CD4-positive, alpha-beta T cell treated with Interleukin-10 for 1 hour (primary cell): Measurements from ENCODE around the gene CACNA2D1.

ENCODE experiments used
- DNase-seq: peaks from one replicate; pipeline ENCODE4 v3.0.0-alpha.2; 2020

Gene CACNA2D1

DNA sequence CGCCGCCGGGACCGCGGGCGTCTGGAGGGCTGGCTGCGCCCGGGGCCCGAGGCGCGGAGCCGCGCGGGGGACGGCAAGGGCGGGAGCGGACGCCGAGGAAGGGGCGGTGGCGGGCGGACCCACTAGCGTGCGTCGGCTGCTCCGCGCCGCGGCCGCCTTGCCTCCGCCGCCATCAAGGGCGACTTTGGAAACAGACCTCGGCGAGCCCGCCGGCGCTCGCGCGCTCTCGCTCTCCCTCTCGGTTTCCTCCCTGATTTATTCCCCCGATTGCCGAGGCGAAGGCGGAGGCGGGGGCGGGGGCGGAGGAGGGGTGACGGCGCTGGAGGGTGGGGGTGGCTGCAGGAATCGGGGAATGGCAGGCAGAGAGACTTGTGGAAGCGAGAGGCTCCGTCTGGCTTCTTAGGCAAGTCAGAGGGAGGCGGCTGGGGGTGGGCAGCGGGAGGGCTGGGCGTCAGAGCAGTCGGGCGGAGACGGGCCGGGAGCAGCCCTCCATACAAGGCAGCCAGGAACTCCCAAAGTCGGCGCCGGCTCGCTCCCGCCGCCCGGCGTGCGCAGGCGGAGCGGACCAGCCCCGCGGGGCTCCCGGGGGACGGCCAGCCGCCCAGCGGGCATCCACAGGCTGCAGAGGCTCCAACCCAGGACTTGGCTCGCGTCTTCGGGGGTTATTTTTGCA lies at the start of gene CACNA2D1:
Gene CACNA2D1, minus strand, starts transcription at position 231 of the 673 bp plus-strand sequence.
- DNase-seq: no peak

- no peak for DNase-seq
Measured at GRCh38 chr7:82481499-82482097, 38.0 kb upstream of the CACNA2D1 start.

DNA sequence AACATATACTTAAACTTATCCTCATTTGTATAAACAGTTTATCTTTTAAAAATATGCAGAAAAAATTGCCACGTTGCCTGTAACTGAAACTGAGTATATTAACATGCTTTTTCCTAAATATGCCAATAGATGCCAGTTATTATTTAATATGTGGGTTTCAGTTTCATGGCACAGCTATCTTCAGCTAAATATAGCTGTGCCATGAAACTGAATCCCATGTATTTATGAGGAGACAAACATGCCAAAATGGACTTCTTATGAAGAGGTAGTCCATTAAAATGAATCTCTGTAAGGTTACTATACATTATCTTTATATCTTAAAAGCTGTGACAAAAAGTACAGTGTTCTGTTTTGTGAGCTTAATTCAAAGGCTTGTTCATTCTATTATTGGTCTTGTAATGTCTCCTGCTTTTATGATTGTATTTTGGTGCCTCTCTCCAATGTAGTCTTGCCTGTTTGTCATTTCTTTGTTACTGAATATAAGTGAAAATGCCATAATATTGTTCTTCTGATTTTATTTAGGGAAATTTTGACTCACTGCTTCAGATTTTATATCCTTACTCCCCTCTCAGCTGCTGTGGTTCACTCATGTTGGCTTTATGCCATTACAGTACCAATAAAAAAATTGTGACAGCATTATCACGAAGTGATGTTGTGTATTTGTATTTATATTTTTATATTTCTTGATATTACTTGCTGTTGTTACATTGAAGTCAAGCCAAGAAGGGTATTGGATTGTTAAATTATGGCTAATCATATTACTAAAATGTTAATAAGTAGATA lies 34.3 kb upstream of the CACNA2D1 start:
- no peak for DNase-seq

DNA sequence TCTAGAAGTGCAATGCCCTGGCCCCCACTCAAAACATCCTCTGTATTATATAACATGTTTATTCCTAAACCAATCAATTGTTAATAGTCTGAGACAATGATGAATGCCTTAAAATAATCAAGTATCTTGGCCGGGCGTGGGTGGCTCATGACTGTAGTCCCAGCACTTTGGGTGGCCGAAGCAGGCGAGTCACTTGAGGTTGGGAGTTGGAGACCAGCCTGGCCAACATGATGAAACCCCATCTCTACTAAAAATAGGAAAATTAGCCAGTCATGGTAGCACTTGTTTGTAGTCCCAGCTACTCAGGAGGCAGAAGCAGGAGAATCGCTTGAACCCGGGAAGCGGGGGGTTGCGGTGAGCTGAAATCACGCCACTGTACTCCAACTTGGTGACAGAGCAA lies 29.4 kb upstream of the CACNA2D1 start:
- DNase-seq: no peak

- DNase-seq: no peak
Measured at GRCh38 chr7:82471351-82472020, 27.9 kb upstream of the CACNA2D1 start.

DNA sequence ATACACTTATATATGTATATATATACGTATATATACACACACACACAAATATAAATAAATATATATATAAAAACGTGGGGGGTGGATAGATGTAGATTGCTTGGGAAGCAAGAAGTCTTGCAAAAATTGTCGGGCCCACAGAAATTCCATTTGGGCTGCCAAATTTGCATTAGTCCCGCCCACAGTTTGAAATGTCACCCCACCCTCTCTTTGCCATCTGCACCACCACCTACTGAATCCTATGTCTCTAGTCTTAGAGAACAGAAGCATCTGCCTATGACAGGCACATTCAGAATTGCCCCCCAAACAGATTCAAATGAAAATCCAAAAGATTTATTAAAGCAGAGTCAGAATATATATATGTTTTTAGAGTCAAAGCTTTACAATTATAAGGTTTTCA lies 25.6 kb upstream of the CACNA2D1 start:
- DNase-seq: no peak

- DNase-seq: no peak
Measured at GRCh38 chr7:82468435-82468834, 24.9 kb upstream of the CACNA2D1 start.

DNA sequence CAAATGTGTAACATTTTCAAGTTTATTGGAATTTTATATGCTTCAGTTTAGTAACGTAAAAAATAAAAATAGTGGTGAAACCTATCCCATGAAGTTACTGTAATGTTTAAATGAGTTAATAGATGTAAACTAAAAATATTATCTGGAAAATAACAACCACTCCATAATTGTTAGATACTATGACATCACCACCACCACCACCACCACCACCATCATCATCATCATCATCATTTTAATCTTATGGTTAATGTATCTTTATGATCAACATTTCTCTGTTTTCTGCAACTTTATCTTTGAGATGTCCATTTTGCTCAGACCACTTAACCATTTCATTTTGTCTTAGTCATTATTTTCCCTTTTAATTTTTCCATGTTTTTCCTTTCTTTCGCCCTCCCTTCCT lies 23.4 kb upstream of the CACNA2D1 start:
- no peak for DNase-seq

- no peak for DNase-seq
Measured at GRCh38 chr7:82464372-82464771, 20.8 kb upstream of the CACNA2D1 start.

- DNase-seq: no peak
Measured at GRCh38 chr7:82455295-82455694, 11.7 kb upstream of the CACNA2D1 start.

DNA sequence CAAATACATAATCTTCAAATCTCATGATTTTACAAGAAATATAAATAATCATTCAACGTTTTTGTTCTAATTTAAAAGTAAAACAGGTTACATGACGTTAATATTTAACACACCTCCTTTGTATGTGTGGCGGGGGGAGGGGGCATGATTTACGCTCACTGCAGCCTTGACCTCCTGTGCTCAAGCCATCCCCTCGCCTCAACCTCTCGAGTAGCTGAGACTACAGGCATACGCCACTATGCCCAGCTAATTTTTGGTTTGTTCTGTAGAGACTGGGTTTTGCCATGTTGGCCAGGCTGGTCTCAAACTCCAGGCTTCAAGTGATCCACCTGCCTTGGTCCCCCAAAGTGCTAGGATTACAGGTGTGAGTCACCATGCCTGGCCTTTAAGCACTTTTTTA lies 7.2 kb upstream of the CACNA2D1 start:
- no peak for DNase-seq

- no peak for DNase-seq
Measured at GRCh38 chr7:82449910-82450309, 6.3 kb upstream of the CACNA2D1 start.

DNA sequence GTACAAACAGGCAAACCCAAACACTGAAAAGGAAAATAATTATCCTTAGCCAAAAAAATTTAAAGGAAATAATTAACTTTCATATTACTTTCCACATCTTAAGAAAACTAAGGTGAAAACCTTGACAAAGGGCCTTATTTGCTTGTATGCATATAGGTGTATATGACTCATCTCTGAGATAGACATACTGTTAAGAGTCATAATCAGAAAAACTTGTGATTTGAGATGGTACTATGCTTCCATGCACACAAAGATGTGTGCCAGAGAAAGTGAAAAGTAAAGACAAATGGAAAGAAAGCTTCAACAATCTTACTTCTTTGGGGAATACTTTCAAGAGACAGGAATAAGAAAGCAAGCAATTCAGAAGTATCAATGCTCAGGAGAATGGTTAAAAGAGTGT lies 3.3 kb upstream of the CACNA2D1 start:
- no peak for DNase-seq

DNA sequence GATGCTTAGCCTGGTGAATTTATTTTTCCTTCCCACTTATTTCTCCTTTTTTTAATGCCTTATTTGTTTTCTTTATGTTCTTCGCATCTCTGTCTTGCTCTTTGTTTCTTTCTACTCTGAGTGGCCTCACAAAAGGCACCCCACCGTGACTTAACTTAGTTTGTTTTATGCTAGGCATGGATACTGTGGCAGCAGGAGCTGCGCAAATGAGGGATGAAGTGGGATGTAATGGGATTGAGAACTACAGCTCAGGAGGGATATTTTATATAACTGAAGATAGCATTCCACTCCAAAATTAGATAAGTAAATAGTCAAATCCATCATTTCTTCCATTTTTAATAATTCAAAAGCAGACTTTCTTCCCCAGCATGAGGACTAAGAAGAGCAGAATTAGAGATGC lies 1.7 kb upstream of the CACNA2D1 start:
- no peak for DNase-seq

DNA sequence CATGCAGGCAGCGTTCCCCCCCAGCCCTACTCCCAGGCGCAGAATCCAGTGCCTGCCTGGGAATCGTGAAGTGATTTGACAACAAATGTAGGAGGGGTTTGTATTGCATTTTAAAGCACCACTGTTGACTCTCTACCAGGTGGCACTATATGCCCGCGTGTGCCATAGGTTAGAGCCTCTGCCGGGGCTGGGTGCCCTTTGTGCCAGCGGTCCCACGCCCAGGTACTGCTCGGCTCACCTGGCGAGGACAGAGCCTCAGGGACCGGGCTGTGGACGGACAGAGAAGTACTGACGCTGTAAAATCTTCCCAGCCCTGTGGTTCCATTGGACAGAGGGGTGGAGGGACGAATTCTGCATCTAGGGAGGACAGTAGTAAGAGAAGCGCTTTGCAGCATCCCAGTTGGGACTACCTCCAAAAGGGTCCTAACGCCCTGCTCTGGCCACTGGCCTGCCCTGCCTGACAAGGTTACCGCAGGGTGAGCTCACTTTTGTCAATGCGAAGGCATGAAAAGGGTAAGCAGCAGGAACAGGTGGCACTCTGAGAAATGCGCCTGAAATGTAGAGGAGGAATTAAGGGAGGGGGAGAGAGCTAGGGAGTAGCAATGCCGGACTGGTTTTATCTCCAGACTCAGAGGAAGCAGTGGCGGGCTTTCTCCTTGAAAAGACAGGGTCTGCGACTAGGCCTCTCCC lies 788 bp upstream of the CACNA2D1 start:
- no peak for DNase-seq

DNA sequence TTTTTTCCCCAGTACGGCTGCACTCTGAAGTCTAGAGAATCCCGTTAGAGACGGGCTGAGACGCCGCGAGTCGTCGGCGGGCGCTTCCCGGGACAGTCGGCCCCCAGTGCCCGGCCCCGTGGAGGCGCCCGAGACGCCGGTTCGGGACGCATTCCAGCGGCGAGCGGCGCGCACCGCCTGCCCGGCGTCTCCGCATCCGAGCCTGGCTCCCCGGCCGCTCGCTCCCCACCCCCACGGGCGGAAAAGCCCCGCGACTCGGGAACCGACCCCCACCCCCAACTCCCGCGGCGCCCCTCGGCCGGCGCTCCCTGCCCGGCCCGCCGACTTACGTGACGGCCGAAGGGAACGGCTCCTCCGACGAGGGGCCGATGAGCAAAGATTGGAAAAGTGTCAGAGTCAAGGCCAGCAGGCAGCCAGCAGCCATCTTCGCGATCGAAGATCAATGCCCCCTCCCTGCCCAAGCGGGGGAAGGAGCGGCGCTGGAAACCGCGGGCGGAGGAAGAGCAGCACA lies 486 bp downstream of the CACNA2D1 start:
- no peak for DNase-seq

- no peak for DNase-seq
Measured at GRCh38 chr7:82442492-82443035, 1.0 kb downstream of the CACNA2D1 start.

DNA sequence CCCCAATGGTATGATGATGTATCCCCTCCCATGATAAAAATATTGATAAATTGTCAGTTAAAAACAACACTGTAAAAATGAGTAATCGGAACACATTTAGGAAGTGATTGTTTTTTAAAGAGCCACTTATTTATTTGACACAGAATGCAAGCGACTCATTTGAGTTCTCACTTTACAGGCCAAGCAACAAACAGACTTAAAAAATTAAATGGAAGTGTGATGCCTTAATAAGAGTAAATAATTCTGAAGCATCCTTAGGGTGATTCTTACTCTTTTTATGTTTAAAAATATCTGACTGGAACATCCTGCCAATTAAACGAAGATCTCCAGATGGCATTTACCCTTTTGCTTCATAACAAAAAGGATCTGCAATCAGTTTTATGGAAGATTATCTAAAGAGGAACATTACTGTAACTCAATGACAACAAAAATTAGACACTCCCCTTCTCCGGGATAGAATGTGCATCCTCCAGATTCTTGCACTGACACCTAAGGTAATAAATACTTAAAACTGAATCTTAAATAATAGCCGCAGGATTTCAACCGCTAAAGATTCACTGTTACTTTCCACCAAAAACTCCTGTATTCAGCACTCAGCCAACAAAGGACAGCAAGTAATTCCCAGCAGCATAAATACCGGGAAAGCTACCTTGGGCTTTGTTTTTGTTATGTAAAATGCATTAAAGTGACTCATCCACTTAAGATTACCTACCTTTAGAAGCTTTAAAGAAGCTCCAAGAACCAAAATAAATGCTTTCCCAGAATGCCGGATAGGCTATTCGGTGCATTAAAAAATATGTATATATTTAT lies 1.7 kb downstream of the CACNA2D1 start:
- DNase-seq: no peak

DNA sequence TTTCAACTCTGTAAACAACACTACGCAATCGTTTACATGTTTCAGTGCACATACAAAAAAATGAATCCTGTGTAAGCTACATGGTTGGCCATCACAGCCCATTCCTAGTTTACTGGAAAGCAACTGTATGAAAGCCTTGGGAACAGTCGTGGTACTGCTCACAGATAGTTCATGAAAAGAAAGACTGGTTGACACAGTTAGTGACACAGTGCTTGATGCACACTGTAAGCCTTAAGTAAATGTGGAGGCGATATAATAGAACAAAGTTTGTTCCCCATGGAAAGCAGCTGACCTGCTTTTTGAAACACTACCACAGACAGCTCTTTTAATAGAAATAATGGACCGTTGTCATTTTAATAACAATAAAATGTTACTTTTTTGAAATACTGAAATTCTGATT lies 5.1 kb downstream of the CACNA2D1 start:
- DNase-seq: no peak

DNA sequence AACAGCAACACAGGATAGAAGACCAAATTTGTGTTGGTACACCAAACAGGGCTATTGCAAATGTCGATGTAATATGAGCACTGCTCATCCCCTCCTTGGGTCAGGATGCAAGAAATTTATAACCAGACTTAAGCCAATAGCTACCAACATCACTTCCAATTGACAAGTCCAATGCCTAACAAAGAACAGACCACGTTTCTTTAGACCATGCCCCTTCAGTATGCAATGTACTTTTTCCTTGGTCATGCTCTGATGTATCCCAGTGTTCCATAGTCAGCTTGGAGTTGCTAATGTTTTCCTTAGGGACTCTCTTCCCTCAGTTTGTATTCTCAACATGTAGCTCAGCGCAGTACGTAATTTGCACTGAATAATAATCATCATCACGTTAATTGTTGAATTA lies 7.8 kb downstream of the CACNA2D1 start:
- no peak for DNase-seq

DNA sequence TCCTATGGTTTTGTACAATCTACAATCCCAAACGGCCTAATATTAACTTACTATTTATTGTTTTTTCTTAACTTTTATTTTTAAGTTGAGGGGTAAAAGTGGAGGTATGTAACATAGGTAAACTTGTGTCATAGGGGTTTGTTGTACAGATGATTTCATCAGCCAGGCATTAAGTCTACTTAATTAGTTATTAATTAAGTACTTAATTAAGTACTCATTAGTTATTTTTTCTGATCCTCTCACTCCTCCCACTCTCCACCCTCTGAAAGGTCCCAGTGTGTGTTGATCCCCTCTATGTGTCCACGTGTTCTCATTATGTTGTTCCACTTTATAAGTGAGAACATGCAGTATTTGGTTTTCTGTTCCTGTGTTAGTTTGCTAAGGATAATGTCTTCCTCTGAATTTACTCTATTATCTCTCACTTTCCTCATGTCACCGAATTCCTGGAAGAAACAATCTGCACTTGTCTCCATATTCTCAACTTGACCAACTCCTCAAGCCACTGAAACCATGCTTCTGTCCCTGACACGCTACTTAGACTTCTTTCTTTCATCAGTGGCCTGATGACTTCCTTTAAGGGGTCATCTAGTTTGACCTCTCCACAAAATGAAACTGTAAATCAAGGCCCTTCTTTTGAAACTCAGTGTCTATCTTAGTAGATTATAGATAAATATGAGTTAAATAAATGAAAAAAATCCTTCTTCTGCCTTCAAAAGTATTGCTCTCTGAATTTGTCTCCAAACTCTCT lies 9.1 kb downstream of the CACNA2D1 start:
- no peak for DNase-seq
